Body of pancreas (tissue), 4 donors: ENCODE measurements around the gene PRTFDC1.

Source experiments
- POLR2A ChIP-seq, 3 donors: fragments of 450-650 bp; IDR thresholded peaks; one replicate each; pipeline ENCODE4 v1.6.1; 2016; ENCODE audit warnings: antibody characterized with exemption in 3 of 3, mild to moderate bottlenecking in 2 of 3
- TF ChIP-seq, protein P1 (sequence below), 7 experiments: fragments of 450-650 bp in 4 of 7; fragments of 200-600 bp in 3 of 7; sonication (generic) in 3 of 7; IDR thresholded peaks; one replicate each; pipeline ENCODE4 v1.5.1; 2016 to 2019; ENCODE audit warnings: antibody characterized with exemption in 7 of 7

- no peak for TF ChIP-seq POLR2A (IDR thresholded peaks at IDR 0.05)
- TF ChIP-seq, protein P1, sequence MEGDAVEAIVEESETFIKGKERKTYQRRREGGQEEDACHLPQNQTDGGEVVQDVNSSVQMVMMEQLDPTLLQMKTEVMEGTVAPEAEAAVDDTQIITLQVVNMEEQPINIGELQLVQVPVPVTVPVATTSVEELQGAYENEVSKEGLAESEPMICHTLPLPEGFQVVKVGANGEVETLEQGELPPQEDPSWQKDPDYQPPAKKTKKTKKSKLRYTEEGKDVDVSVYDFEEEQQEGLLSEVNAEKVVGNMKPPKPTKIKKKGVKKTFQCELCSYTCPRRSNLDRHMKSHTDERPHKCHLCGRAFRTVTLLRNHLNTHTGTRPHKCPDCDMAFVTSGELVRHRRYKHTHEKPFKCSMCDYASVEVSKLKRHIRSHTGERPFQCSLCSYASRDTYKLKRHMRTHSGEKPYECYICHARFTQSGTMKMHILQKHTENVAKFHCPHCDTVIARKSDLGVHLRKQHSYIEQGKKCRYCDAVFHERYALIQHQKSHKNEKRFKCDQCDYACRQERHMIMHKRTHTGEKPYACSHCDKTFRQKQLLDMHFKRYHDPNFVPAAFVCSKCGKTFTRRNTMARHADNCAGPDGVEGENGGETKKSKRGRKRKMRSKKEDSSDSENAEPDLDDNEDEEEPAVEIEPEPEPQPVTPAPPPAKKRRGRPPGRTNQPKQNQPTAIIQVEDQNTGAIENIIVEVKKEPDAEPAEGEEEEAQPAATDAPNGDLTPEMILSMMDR (IDR thresholded peaks at IDR 0.05): no peak
Observed at GRCh38 chr10:24847112-24848070, 105.0 kb downstream of the PRTFDC1 start.
